ENCODE measurements around the gene EML5. TPM values are rescaled to one million over a fixed set of nuclear protein-coding genes. Genes with fewer than 3 reads are reported as not detected.
"Not testable (repeated sequence)": the region's sequence is repeated elsewhere in the genome, so short reads cannot be mapped to it uniquely, and the experiment has no call there.

The EML5 gene
- total RNA-seq, 2 experiments from 2014 or later = 2.8 to 3.1 TPM

- peaks cover 20% of the 10 kb centered on the region for H3K4me1 Mint-ChIP-seq (ENCODE audit: low read depth)
- CTCF ChIA-PET = no interaction called here
Measured at GRCh38 chr14:88791252-88791621, 1.5 kb downstream of the EML5 start.

GRCh38 chr14:88790501-88791251 lies 2.1 kb downstream of the EML5 start:
- DNase-seq (no peak), ATAC-seq (ENCODE audit: poor library complexity) (no peak)
- no peak overlapping the region for H3K27ac ChIP-seq (ENCODE audit: low read depth in 1 of 2, low read length in 2 of 2)
- H3K36me3 Mint-ChIP-seq (ENCODE audit: low read depth) = peaks cover 4% of the 10 kb centered on the region
- peaks cover 3% of the 10 kb centered on the region for H3K9me3 Mint-ChIP-seq
- intact Hi-C loops (cut with DNase I, micrococcal nuclease) = loop anchor here in 1 of 2 experiments (2.0 to 5.0 kb wide), 2 partner anchors 34 to 783 kb away; partner anchors contain the start of genes GPR65 and TTC8
- H3K27me3 Mint-ChIP-seq = no peaks in the 10 kb centered on the region
- H3K4me1 ChIP-seq (ENCODE audit: insufficient read depth, low read length) = peaks cover 16% of the 10 kb centered on the region
- peaks cover 0 to 3% of the 10 kb centered on the region in 2 experiments for H3K27me3 ChIP-seq (ENCODE audit: control insufficient read depth in 1 of 2, insufficient read depth in 2 of 2, low read length in 2 of 2)
- ChIA-PET CTCF (no interaction called here), POLR2A (interaction anchor here (3.2 kb wide), 1 partner anchor 34 kb away, joined by 20 read pairs; the partner anchor contains the start of gene TTC8)
- H3K36me3 ChIP-seq (ENCODE audit: insufficient read depth, low read length) = no peaks in the 10 kb centered on the region
- TF ChIP-seq CTCF (IDR thresholded peaks at IDR 0.05) = no peak
- no peaks in the 10 kb centered on the region for H3K9me3 ChIP-seq (ENCODE audit: control insufficient read depth in 1 of 2, insufficient read depth in 1 of 2, low read length in 2 of 2)
- H3K4me3 ChIP-seq (ENCODE audit: low read length) = no peak overlapping the region
- H3K27ac Mint-ChIP-seq = peak overlapping the region; percentile 85
- H3K4me1 Mint-ChIP-seq (ENCODE audit: low read depth) = peaks cover 20% of the 10 kb centered on the region
- peak overlapping the region; percentile 95 for H3K4me3 Mint-ChIP-seq

More at GRCh38 chr14:88791252-88791621, 1.5 kb downstream of the EML5 start:
- ATAC-seq (ENCODE audit: poor library complexity) (no peak), DNase-seq (peak in 1 of 14 experiments; percentile 3)
- POLR2A ChIA-PET = interaction anchor here (3.2 kb wide), 1 partner anchor 33 kb away, joined by 20 read pairs; the partner anchor contains the start of gene TTC8
- intact Hi-C loops (cut with DNase I, micrococcal nuclease) = loop anchor here in 1 of 2 experiments (2.0 to 5.0 kb wide), 2 partner anchors 34 to 784 kb away; partner anchors contain the start of genes GPR65 and TTC8
- Histone ChIP-seq H3K4me3 (ENCODE audit: low read length) (peak overlapping the region; percentile 89), H3K9me3 (ENCODE audit: control insufficient read depth in 1 of 2, insufficient read depth in 1 of 2, low read length in 2 of 2) (no peaks in the 10 kb centered on the region), H3K27ac (ENCODE audit: low read depth in 1 of 2, low read length in 2 of 2) (no peak overlapping the region), H3K4me1 (ENCODE audit: insufficient read depth, low read length) (peaks cover 16% of the 10 kb centered on the region), H3K36me3 (ENCODE audit: insufficient read depth, low read length) (no peaks in the 10 kb centered on the region), H3K27me3 (ENCODE audit: control insufficient read depth in 1 of 2, insufficient read depth in 2 of 2, low read length in 2 of 2) (peaks cover 0 to 3% of the 10 kb centered on the region in 2 experiments)
- H3K27me3 Mint-ChIP-seq = no peaks in the 10 kb centered on the region
- no peaks in the 10 kb centered on the region for H3K36me3 Mint-ChIP-seq (ENCODE audit: low read depth)
- H3K9me3 Mint-ChIP-seq = peaks cover 3% of the 10 kb centered on the region
- TF ChIP-seq CTCF (IDR thresholded peaks at IDR 0.05) = no peak
- peak overlapping the region; percentile 85 for H3K27ac Mint-ChIP-seq
- H3K4me3 Mint-ChIP-seq = peak overlapping the region; percentile 95

- H3K36me3 Mint-ChIP-seq (ENCODE audit: low read depth); H3K9me3 ChIP-seq (ENCODE audit: control insufficient read depth in 1 of 2, insufficient read depth in 1 of 2, low read length in 2 of 2); H3K4me3 ChIP-seq (ENCODE audit: low read length); H3K27ac Mint-ChIP-seq; DNase-seq; H3K9me3 Mint-ChIP-seq; H3K27me3 ChIP-seq (ENCODE audit: control insufficient read depth in 1 of 2, insufficient read depth in 2 of 2, low read length in 2 of 2); H3K4me3 Mint-ChIP-seq; ATAC-seq (ENCODE audit: poor library complexity); H3K27ac ChIP-seq (ENCODE audit: low read depth in 1 of 2, low read length in 2 of 2); POLR2A ChIA-PET; intact Hi-C loops (cut with DNase I, micrococcal nuclease); H3K36me3 ChIP-seq (ENCODE audit: insufficient read depth, low read length); H3K27me3 Mint-ChIP-seq: not testable (repeated sequence)
- peaks cover 16% of the 10 kb centered on the region for H3K4me1 ChIP-seq (ENCODE audit: insufficient read depth, low read length)
- CTCF ChIA-PET = interaction anchor here (0.8 kb wide), 1 partner anchor 77 kb away, joined by 3 read pairs; no protein-coding TSS in a partner anchor
- H3K4me1 Mint-ChIP-seq (ENCODE audit: low read depth) = peaks cover 20% of the 10 kb centered on the region
Measured at GRCh38 chr14:88789573-88789972, 3.2 kb downstream of the EML5 start.
